K562 (cell line): ENCODE results near the gene RBM19.

Source experiments
- ARID1B ChIP-seq: fragments of 450-650 bp; IDR thresholded peaks from 2 replicates; pipeline ENCODE4 v1.6.1; 2016; ENCODE audit warnings: antibody characterized with exemption, mild to moderate bottlenecking, inconsistent platforms
- EP300 ChIP-seq: IDR thresholded peaks from 2 replicates; pipeline ENCODE4 v1.6.1; 2012; ENCODE audit warnings: low read length, improper control_type of control experiment
- ETS1 ChIP-seq: conservative IDR thresholded peaks from 2 replicates; pipeline ENCODE4 v1.6.1; 2011; ENCODE audit warnings: low read depth, mild to moderate bottlenecking, low read length; ENCODE audit not compliant: control insufficient read depth
- ZNF23 ChIP-seq: fragments of 250-450 bp; sonication (Bioruptor Pico); IDR thresholded peaks from 2 replicates; pipeline ENCODE4 v1.4.0; 2020; ENCODE audit warnings: mild to moderate bottlenecking

- TF ChIP-seq ETS1 (no peak), EP300 (no peak), ZNF23 (CRISPR knock-in tag) (no peak), ARID1B (no peak)
These were observed 71.4 kb downstream of the RBM19 start for GRCh38 chr12:113894697-113895096.
